GM12891 (cell line): Measurements from ENCODE around the gene ARL1. TPM values are rescaled to one million over a fixed set of nuclear protein-coding genes. Genes with fewer than 3 reads are reported as not detected.
"Not testable (repeated sequence)": the region's sequence is repeated elsewhere in the genome, so short reads cannot be mapped to it uniquely, and the experiment has no call there.

Experiments used
- DNase-seq: peaks from one replicate; pipeline ENCODE4 v3.0.0; 2011; ENCODE audit warnings: low spot score; ENCODE audit not compliant: insufficient read length
- FAIRE-seq: peaks from 2 replicates; lab custom pipeline; 2011; peaks lifted over from hg19 to GRCh38; lab: Jason Lieb, UNC
- PAX5 ChIP-seq: IDR thresholded peaks from 2 replicates; pipeline ENCODE4 v1.6.1; 2011; ENCODE audit warnings: low read length, moderate library complexity, mild to moderate bottlenecking; ENCODE audit not compliant: insufficient read depth, severe bottlenecking
- POLR2A ChIP-seq: IDR thresholded peaks from 2 replicates; pipeline ENCODE4 v1.6.1; 2011; ENCODE audit warnings: low read depth, low read length, control low read depth
- POLR2AphosphoS5 ChIP-seq: IDR thresholded peaks from 2 replicates; pipeline ENCODE4 v1.6.1; 2011; ENCODE audit warnings: low read depth, low read length, control low read depth
- POU2F2 ChIP-seq: IDR thresholded peaks from 2 replicates; pipeline ENCODE4 v1.6.1; 2011; ENCODE audit warnings: low read depth, mild to moderate bottlenecking, control low read depth, low read length, moderate library complexity
- SPI1 ChIP-seq: IDR thresholded peaks from 2 replicates; pipeline ENCODE4 v1.6.1; 2011; ENCODE audit warnings: low read depth, low read length, control low read depth
- TAF1 ChIP-seq: IDR thresholded peaks from 2 replicates; pipeline ENCODE4 v1.6.1; 2011; ENCODE audit warnings: low read depth, low read length, control low read depth
- polyA plus RNA-seq: library from polyadenylated mRNA; unstranded; fragments of >200 nt; gene quantifications from one replicate; pipeline ENCODE4 v1.2.1, GENCODE V29; 2012; ENCODE audit warnings: low read depth, missing spikeins, inconsistent platforms; ENCODE audit not compliant: missing spikeins

Gene ARL1
- polyA plus RNA-seq: 44.9 TPM

GRCh38 chr12:101407436-101408345 lies at the start of gene ARL1:
Gene ARL1, minus strand, starts transcription at chr12:101407772. Its CDS starts 127 bp downstream, at chr12:101407645.
- FAIRE-seq (peak; percentile 93), DNase-seq (peak; percentile 65)
- TF ChIP-seq POLR2AphosphoS5 (peak; percentile 74), PAX5 (no peak), POLR2A (peak; percentile 72), POU2F2 (peak; percentile 50; the same call in 1 of the 2 replicates), TAF1 (peak; percentile 91), SPI1 (no peak)

GRCh38 chr12:101455685-101456084 lies 48.1 kb upstream of the ARL1 start:
- DNase-seq: no peak

GRCh38 chr12:101441461-101442224 lies 34.1 kb upstream of the ARL1 start:
- TF ChIP-seq TAF1 (no peak), POLR2AphosphoS5 (no peak), POU2F2 (no peak), PAX5 (no peak), SPI1 (no peak), POLR2A (no peak)
- no peak for FAIRE-seq
- no peak for DNase-seq

More at GRCh38 chr12:101455685-101456084, 48.1 kb upstream of the ARL1 start:
- FAIRE-seq: no peak
- no peak for TF ChIP-seq POLR2AphosphoS5
- no peak for TF ChIP-seq TAF1
- no peak for TF ChIP-seq POU2F2
- no peak for TF ChIP-seq SPI1
- no peak for TF ChIP-seq POLR2A
- no peak for TF ChIP-seq PAX5

- TF ChIP-seq POU2F2: no peak
- FAIRE-seq (no peak), DNase-seq (no peak)
Measured at GRCh38 chr12:101439236-101439635, 31.7 kb upstream of the ARL1 start.

GRCh38 chr12:101436136-101436535 lies 28.6 kb upstream of the ARL1 start:
- FAIRE-seq: no peak
- TF ChIP-seq PAX5 (no peak), POU2F2 (no peak), POLR2A (no peak), SPI1 (no peak), TAF1 (no peak), POLR2AphosphoS5 (no peak)
- DNase-seq: no peak

- no peak for FAIRE-seq
- DNase-seq: no peak
- TF ChIP-seq SPI1: no peak
- no peak for TF ChIP-seq POLR2AphosphoS5
- no peak for TF ChIP-seq TAF1
- TF ChIP-seq POLR2A: no peak
- TF ChIP-seq PAX5: no peak
- no peak for TF ChIP-seq POU2F2
Measured at GRCh38 chr12:101430456-101430855, 22.9 kb upstream of the ARL1 start.

- FAIRE-seq: no peak
- no peak for DNase-seq
- TF ChIP-seq POLR2A (no peak), SPI1 (no peak), PAX5 (no peak), POLR2AphosphoS5 (no peak), POU2F2 (no peak), TAF1 (no peak)
Measured at GRCh38 chr12:101424620-101425019, 17.0 kb upstream of the ARL1 start.

GRCh38 chr12:101422066-101422465 lies 14.5 kb upstream of the ARL1 start:
- not testable (repeated sequence) for DNase-seq, FAIRE-seq

GRCh38 chr12:101415228-101415627 lies 7.7 kb upstream of the ARL1 start:
- FAIRE-seq (no peak), DNase-seq (no peak)
- TF ChIP-seq SPI1 (no peak), TAF1 (no peak), POLR2A (no peak), POU2F2 (no peak), POLR2AphosphoS5 (no peak), PAX5 (no peak)
